CD14-positive monocyte (primary cell): Measurements from ENCODE around the gene TAF5L. TPM values are rescaled to one million over a fixed set of nuclear protein-coding genes. Genes with fewer than 3 reads are reported as not detected.

ENCODE experiments used
- DNase-seq, 3 donors: peaks; one replicate each; pipeline ENCODE4 v3.0.0-alpha.2; 2011 to 2022
- H2AFZ ChIP-seq: 2 replicates; pipeline ENCODE4 v1.6.0; 2012; ENCODE audit warnings: mild to moderate bottlenecking, low read depth, low read length, inconsistent platforms; ENCODE audit not compliant: insufficient read depth, poor library complexity, severe bottlenecking
- H3K27ac ChIP-seq, 2 donors: 1 replicate in 1 of 2; 2 replicates in 1 of 2; pipeline ENCODE4 v1.5.1; 2012 to 2013; ENCODE audit warnings: low read length in 2 of 2, control low read depth in 1 of 2, inconsistent platforms in 1 of 2, low read depth in 1 of 2, mild to moderate bottlenecking in 1 of 2
- H3K27me3 ChIP-seq, 2 donors: one replicate each; pipeline versions ENCODE4 v1.6.0 to v1.6.1; 2011 to 2013; ENCODE audit warnings: low read length in 2 of 2; ENCODE audit not compliant: control insufficient read depth in 2 of 2, insufficient read depth in 2 of 2
- H3K36me3 ChIP-seq, 2 donors: replicated peaks in 1 of 2; 1 replicate in 1 of 2; 2 replicates in 1 of 2; pipeline versions ENCODE4 v1.5.1 to v1.6.1; 2012 to 2013; ENCODE audit warnings: low read length in 2 of 2, control low read depth in 1 of 2, inconsistent platforms in 1 of 2, mild to moderate bottlenecking in 1 of 2; ENCODE audit not compliant: insufficient read depth in 2 of 2, control insufficient read depth in 1 of 2
- H3K4me1 ChIP-seq, 2 donors: 1 replicate in 1 of 2; 2 replicates in 1 of 2; pipeline versions ENCODE4 v1.5.1 to v1.6.1; 2012 to 2013; ENCODE audit warnings: low read length in 2 of 2, control low read depth in 1 of 2, inconsistent platforms in 1 of 2, mild to moderate bottlenecking in 1 of 2, moderate library complexity in 1 of 2; ENCODE audit not compliant: insufficient read depth in 2 of 2, control insufficient read depth in 1 of 2
- H3K4me2 ChIP-seq: replicated peaks from 2 replicates; pipeline ENCODE3; 2012; ENCODE audit warnings: low read length, moderate library complexity, mild to moderate bottlenecking; ENCODE audit not compliant: poor library complexity, severe bottlenecking; ENCODE audit errors: extremely low read depth
- H3K4me3 ChIP-seq, 3 experiments: fragments of 200-600 bp in 1 of 3; sonication (generic) in 1 of 3; replicated peaks in 1 of 3; 1 replicate in 2 of 3; 2 replicates in 1 of 3; pipeline ENCODE4 v1.5.1; 2011 to 2013; ENCODE audit warnings: low read length in 3 of 3, mild to moderate bottlenecking in 3 of 3, control low read depth in 2 of 3, low read depth in 2 of 3, inconsistent platforms in 1 of 3, moderate library complexity in 1 of 3
- H3K79me2 ChIP-seq: 2 replicates; pipeline ENCODE4 v1.6.0; 2012; ENCODE audit warnings: mild to moderate bottlenecking, control low read depth, inconsistent platforms, low read length, moderate library complexity; ENCODE audit not compliant: insufficient read depth
- H3K9ac ChIP-seq: 2 replicates; pipeline ENCODE4 v1.6.0; 2017; ENCODE audit warnings: low read length, mild to moderate bottlenecking; ENCODE audit not compliant: insufficient read depth, poor library complexity, severe bottlenecking
- H3K9me3 ChIP-seq, 2 donors: replicated peaks in 1 of 2; 1 replicate in 1 of 2; 2 replicates in 1 of 2; pipeline versions ENCODE4 v1.5.1 to v1.6.1; 2012 to 2013; ENCODE audit warnings: low read length in 2 of 2, control low read depth in 1 of 2; ENCODE audit not compliant: control insufficient read depth in 1 of 2, insufficient read depth in 1 of 2
- H4K20me1 ChIP-seq: 2 replicates; pipeline ENCODE4 v1.6.0; 2012; ENCODE audit warnings: mild to moderate bottlenecking, low read length, control low read depth, moderate library complexity; ENCODE audit not compliant: insufficient read depth
- H3K27ac Mint-ChIP-seq, 7 donors: one replicate each; pipeline ENCODE4 v1.8.0; 2020; ENCODE audit warnings: mild to moderate bottlenecking in 7 of 7, mixed read lengths in 7 of 7, moderate library complexity in 6 of 7, inconsistent platforms in 2 of 7
- H3K27me3 Mint-ChIP-seq, 3 donors: one replicate each; pipeline ENCODE4 v1.8.0; 2021 to 2022; ENCODE audit warnings: low read depth in 3 of 3, mild to moderate bottlenecking in 3 of 3, mixed read lengths in 3 of 3, moderate library complexity in 3 of 3, inconsistent platforms in 1 of 3
- H3K36me3 Mint-ChIP-seq, 2 donors: one replicate each; pipeline ENCODE4 v1.8.0; 2020; ENCODE audit warnings: mixed read lengths in 2 of 2, inconsistent platforms in 1 of 2, mild to moderate bottlenecking in 1 of 2
- H3K4me1 Mint-ChIP-seq: one replicate; pipeline ENCODE4 v1.8.0; 2020; ENCODE audit warnings: mild to moderate bottlenecking, mixed read lengths
- H3K4me3 Mint-ChIP-seq, 2 donors: one replicate each; pipeline ENCODE4 v1.8.0; 2020; ENCODE audit warnings: mild to moderate bottlenecking in 2 of 2, mixed read lengths in 2 of 2, moderate library complexity in 1 of 2
- H3K9me3 Mint-ChIP-seq, 7 donors: one replicate each; pipeline ENCODE4 v1.8.0; 2020 to 2022; ENCODE audit warnings: mixed read lengths in 7 of 7, mild to moderate bottlenecking in 6 of 7, moderate library complexity in 6 of 7, inconsistent platforms in 2 of 7
- CTCF ChIP-seq: fragments of 200-600 bp; IDR thresholded peaks from one replicate; pipeline ENCODE4 v1.8.0; 2022; ENCODE audit warnings: antibody characterized with exemption, mild to moderate bottlenecking
- WGBS: methylation state at CpG from one replicate; pipeline ENCODE4 v1.1.5; 2013; ENCODE audit warnings: missing lambda C conversion rate; ENCODE audit not compliant: insufficient coverage; 5-methylcytosine and 5-hydroxymethylcytosine counted together
- intact Hi-C, 2 donors: fragments of 100-400 bp; cut with micrococcal nuclease; formaldehyde crosslinking; loops; one replicate each; pipeline versions ENCODE4 v1.15.0 to v1.15.1; 2023
- polyA plus RNA-seq, 3 donors: library from polyadenylated mRNA; depleted of rRNA in 1 of 3; unstranded in 2 of 3; stranded (reverse) in 1 of 3; fragments of 300-500 nt in 2 of 3; fragments of >200 nt in 1 of 3; fragmentation: Illumina TruSeq in 2 of 3; gene quantifications; 1 replicate in 2 of 3; 2 replicates in 1 of 3; pipeline ENCODE4 v1.2.3, GENCODE V29; 2012 to 2021

The TAF5L gene
- polyA plus RNA-seq, 3 donors, result 3.8 to 15.4 (median 4.9) TPM

GRCh38 chr1:229642376-229642775 is 16.5 kb upstream of the TAF5L start:
- Histone ChIP-seq H3K9ac (no peak overlapping the region), H3K4me1 (peaks cover 9 to 11% of the 10 kb centered on the region in 2 donors), H3K27me3 (no peaks in the 10 kb centered on the region), H3K27ac (no peak overlapping the region), H3K4me2 (no peak overlapping the region), H3K9me3 (no peaks in the 10 kb centered on the region), H2AFZ (no peak overlapping the region), H4K20me1 (peaks cover 4% of the 10 kb centered on the region), H3K4me3 (no peak overlapping the region), H3K36me3 (peaks cover 27 to 72% of the 10 kb centered on the region in 2 donors), H3K79me2 (no peaks in the 10 kb centered on the region)
- peaks cover 12% of the 10 kb centered on the region for H3K4me1 Mint-ChIP-seq
- H3K9me3 Mint-ChIP-seq, result no peaks in the 10 kb centered on the region
- H3K36me3 Mint-ChIP-seq, result peaks cover 49 to 66% of the 10 kb centered on the region in 2 donors
- WGBS, result 84% methylated on average over 2 of the region's 5 CpGs
- H3K27me3 Mint-ChIP-seq, result peaks cover 0 to 5% (median 0%) of the 10 kb centered on the region in 3 donors
- DNase-seq, result no peak
- H3K27ac Mint-ChIP-seq, result peak overlapping the region in 3 of 7 donors; percentile 16 to 47 (median 40)
- TF ChIP-seq CTCF, result no peak
- H3K4me3 Mint-ChIP-seq, result no peak overlapping the region
- intact Hi-C loops, result no loop called here

GRCh38 chr1:229641306-229641705 is 15.4 kb upstream of the TAF5L start:
- Mint-ChIP-seq H3K9me3 (no peaks in the 10 kb centered on the region), H3K4me3 (no peak overlapping the region), H3K36me3 (peaks cover 48 to 66% of the 10 kb centered on the region in 2 donors), H3K27me3 (peaks cover 0 to 5% (median 0%) of the 10 kb centered on the region in 3 donors), H3K27ac (no peak overlapping the region), H3K4me1 (peaks cover 12% of the 10 kb centered on the region)
- Histone ChIP-seq H3K9ac (no peak overlapping the region), H4K20me1 (peaks cover 4% of the 10 kb centered on the region), H3K9me3 (no peaks in the 10 kb centered on the region), H3K79me2 (no peaks in the 10 kb centered on the region), H3K4me1 (peaks cover 9 to 11% of the 10 kb centered on the region in 2 donors), H3K36me3 (peaks cover 28 to 72% of the 10 kb centered on the region in 2 donors), H3K27me3 (no peaks in the 10 kb centered on the region), H3K4me3 (no peak overlapping the region), H2AFZ (no peak overlapping the region), H3K4me2 (no peak overlapping the region), H3K27ac (no peak overlapping the region)
- TF ChIP-seq CTCF, result no peak
- 88% methylated on average over 1 of the region's 3 CpGs for WGBS
- intact Hi-C loops, result no loop called here
- DNase-seq, result no peak
